Trophoblast cell (in vitro differentiated cells and primary cell): ENCODE measurements around the gene NR2C1. TPM values are rescaled to one million over a fixed set of nuclear protein-coding genes. Genes with fewer than 3 reads are reported as not detected.

Source experiments
- DNase-seq, 2 donors: peaks; one replicate each; pipeline ENCODE4 v3.0.0-alpha.2; 2016
- H2AFZ ChIP-seq: 2 replicates; pipeline ENCODE4 v1.6.1; 2013; ENCODE audit warnings: low read length, moderate library complexity, mild to moderate bottlenecking; ENCODE audit not compliant: insufficient read depth, poor library complexity
- H2AK5ac ChIP-seq: 2 replicates; pipeline ENCODE4 v1.6.1; 2013; ENCODE audit warnings: mild to moderate bottlenecking, low read length
- H2BK120ac ChIP-seq: 2 replicates; pipeline ENCODE4 v1.6.1; 2013; ENCODE audit warnings: low read length, mild to moderate bottlenecking, moderate library complexity; ENCODE audit not compliant: insufficient read depth, poor library complexity
- H2BK12ac ChIP-seq: 2 replicates; pipeline ENCODE4 v1.6.1; 2013; ENCODE audit warnings: mild to moderate bottlenecking, low read length, moderate library complexity
- H2BK5ac ChIP-seq: 2 replicates; pipeline ENCODE4 v1.6.1; 2013; ENCODE audit warnings: low read length, low read depth, moderate library complexity, mild to moderate bottlenecking; ENCODE audit not compliant: poor library complexity
- H3K14ac ChIP-seq: 2 replicates; pipeline ENCODE4 v1.6.1; 2013; ENCODE audit warnings: mild to moderate bottlenecking, low read length
- H3K18ac ChIP-seq: 2 replicates; pipeline ENCODE4 v1.6.1; 2013; ENCODE audit warnings: mild to moderate bottlenecking, low read length
- H3K23ac ChIP-seq: 2 replicates; pipeline ENCODE4 v1.6.1; 2013; ENCODE audit warnings: low read length
- H3K27ac ChIP-seq: 2 replicates; pipeline ENCODE4 v1.5.1; 2013; ENCODE audit warnings: low read depth, mild to moderate bottlenecking, inconsistent platforms, low read length, moderate library complexity
- H3K27me3 ChIP-seq: 2 replicates; pipeline ENCODE4 v1.6.1; 2013; ENCODE audit warnings: inconsistent platforms, mild to moderate bottlenecking, low read length, moderate library complexity; ENCODE audit not compliant: insufficient read depth
- H3K36me3 ChIP-seq, 2 experiments: 1 replicate in 1 of 2; 2 replicates in 1 of 2; pipeline ENCODE4 v1.6.1; 2013; ENCODE audit warnings: low read length in 2 of 2, mild to moderate bottlenecking in 2 of 2, moderate library complexity in 1 of 2; ENCODE audit not compliant: insufficient read depth in 2 of 2, control insufficient read depth in 1 of 2
- H3K4ac ChIP-seq: 2 replicates; pipeline ENCODE4 v1.6.1; 2013; ENCODE audit warnings: low read depth, mild to moderate bottlenecking, low read length, moderate library complexity
- H3K4me1 ChIP-seq, 2 experiments: 1 replicate in 1 of 2; 2 replicates in 1 of 2; pipeline ENCODE4 v1.6.1; 2013; ENCODE audit warnings: low read length in 2 of 2, mild to moderate bottlenecking in 2 of 2, moderate library complexity in 1 of 2; ENCODE audit not compliant: insufficient read depth in 2 of 2, control insufficient read depth in 1 of 2
- H3K4me2 ChIP-seq: 2 replicates; pipeline ENCODE4 v1.6.1; 2013; ENCODE audit warnings: inconsistent platforms, mild to moderate bottlenecking, low read length, moderate library complexity
- H3K4me3 ChIP-seq: 2 replicates; pipeline ENCODE4 v1.5.1; 2013; ENCODE audit warnings: mild to moderate bottlenecking, low read depth, low read length, inconsistent platforms
- H3K79me1 ChIP-seq: one replicate; pipeline ENCODE4 v1.6.1; 2013; ENCODE audit warnings: low read length
- H3K79me2 ChIP-seq: 2 replicates; pipeline ENCODE4 v1.6.1; 2013; ENCODE audit warnings: low read length, mild to moderate bottlenecking; ENCODE audit not compliant: control insufficient read depth, insufficient read depth, poor library complexity
- H3K9ac ChIP-seq: 2 replicates; pipeline ENCODE4 v1.6.1; 2013; ENCODE audit warnings: mild to moderate bottlenecking, low read length
- H3K9me3 ChIP-seq: 2 replicates; pipeline ENCODE4 v1.6.1; 2013; ENCODE audit warnings: low read depth, mild to moderate bottlenecking, control low read depth, inconsistent platforms, low read length; ENCODE audit not compliant: insufficient read depth
- H4K12ac ChIP-seq: 2 replicates; pipeline ENCODE4 v1.6.1; 2013; ENCODE audit warnings: low read depth, mild to moderate bottlenecking, low read length, moderate library complexity
- H4K8ac ChIP-seq: 2 replicates; pipeline ENCODE4 v1.6.1; 2013; ENCODE audit warnings: low read depth, mild to moderate bottlenecking, low read length, moderate library complexity
- H4K91ac ChIP-seq: one replicate; pipeline ENCODE4 v1.6.1; 2013; ENCODE audit warnings: low read depth, mild to moderate bottlenecking, low read length, moderate library complexity
- WGBS: extraction: QIAGEN DNeasy Blood & Tissue Kit; methylation state at CpG from one replicate; pipeline ENCODE4 v1.1.7; 2013; ENCODE audit warnings: missing lambda C conversion rate; ENCODE audit not compliant: insufficient read length, insufficient coverage; ENCODE audit errors: extremely low coverage; 5-methylcytosine and 5-hydroxymethylcytosine counted together
- polyA plus RNA-seq: library from polyadenylated mRNA; stranded (reverse); fragments of 200-250 nt; gene quantifications from 2 replicates; pipeline ENCODE4 v1.2.3, GENCODE V29; 2013

The NR2C1 gene
- 64.4 and 66.8 TPM in 2 replicates for polyA plus RNA-seq

DNA sequence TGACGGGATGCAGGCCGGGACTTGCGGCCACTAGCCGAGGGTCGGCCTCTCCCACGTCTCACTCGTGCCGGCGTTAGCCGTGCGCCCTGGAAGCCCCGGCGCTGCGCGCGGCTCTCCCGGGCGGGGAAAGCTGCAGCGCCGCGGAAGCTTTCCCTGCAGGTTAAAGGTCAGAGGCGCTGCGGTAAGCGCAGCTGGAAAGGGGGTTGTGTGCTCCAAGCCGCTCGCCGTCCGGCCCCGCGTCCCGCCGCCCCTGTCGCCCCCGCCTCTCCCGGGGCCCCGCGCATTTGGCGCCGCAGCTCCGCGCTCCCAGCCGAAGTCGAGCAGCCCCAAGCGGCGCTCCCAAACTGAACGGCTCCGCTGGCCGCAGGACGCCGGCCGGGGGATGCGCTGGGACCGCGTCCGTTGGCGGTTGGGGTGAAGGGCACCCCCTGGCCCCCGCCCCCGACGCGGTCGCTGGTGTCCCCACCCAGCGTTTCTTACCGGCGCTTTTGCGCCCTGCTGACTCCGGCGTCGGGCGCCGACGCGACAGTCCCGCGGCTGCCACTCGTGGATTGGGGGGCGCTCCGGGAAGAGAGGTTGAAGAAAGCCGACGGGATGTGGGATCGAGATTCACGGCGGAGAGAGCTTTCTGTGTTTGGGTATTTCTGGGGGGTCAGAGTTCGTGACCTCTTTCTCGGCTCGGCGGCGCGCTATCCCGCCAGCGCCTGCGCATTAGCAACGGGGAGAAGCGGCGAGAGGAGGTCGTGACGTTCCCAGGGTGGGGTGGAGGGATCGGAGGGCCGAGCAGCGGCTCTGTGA is at the start of gene NR2C1:
TSS of gene NR2C1 (minus strand) at position 719 of the 798 bp plus-strand sequence. CDS start 6,234 bp downstream, outside the sequence.
- Histone ChIP-seq H4K8ac (peak within 1 kb of the TSS; percentile 96), H3K27ac (peak within 1 kb of the TSS; percentile 87), H3K4me2 (peak within 1 kb of the TSS; percentile 65), H3K9ac (peak within 1 kb of the TSS; percentile 86), H3K23ac (no peak within 1 kb of the TSS), H3K4me1 (no peaks in the 10 kb centered on the region), H3K18ac (peak within 1 kb of the TSS; percentile 96), H3K79me1 (peaks cover 9% of the 10 kb centered on the region), H2BK5ac (peak within 1 kb of the TSS; percentile 98), H4K91ac (peak within 1 kb of the TSS; percentile 97), H2AK5ac (no peak within 1 kb of the TSS), H3K27me3 (no peaks in the 10 kb centered on the region), H3K36me3 (no peaks in the 10 kb centered on the region), H3K79me2 (peaks cover 11% of the 10 kb centered on the region), H2AFZ (peak within 1 kb of the TSS; percentile 92), H3K4ac (peak within 1 kb of the TSS; percentile 98), H3K14ac (peak within 1 kb of the TSS; percentile 93), H2BK120ac (peak within 1 kb of the TSS; percentile 94), H3K4me3 (peak within 1 kb of the TSS; percentile 96), H2BK12ac (peak within 1 kb of the TSS; percentile 8), H4K12ac (peak within 1 kb of the TSS; percentile 92), H3K9me3 (no peaks in the 10 kb centered on the region)
- peak; percentile 4 to 93 for DNase-seq
- no CpG with 5 or more reads among the region's 99 CpGs for WGBS

GRCh38 chr12:95118788-95119179 is 45.4 kb upstream of the NR2C1 start:
- Histone ChIP-seq H3K4me3 (no peak overlapping the region), H4K8ac (no peak overlapping the region), H3K4me1 (peaks cover 0 to 5% of the 10 kb centered on the region in 2 experiments), H4K12ac (no peak overlapping the region), H2AFZ (no peak overlapping the region), H3K27me3 (no peaks in the 10 kb centered on the region), H3K4me2 (no peak overlapping the region), H2BK12ac (no peak overlapping the region), H2BK5ac (no peak overlapping the region), H3K23ac (no peak overlapping the region), H3K9me3 (no peaks in the 10 kb centered on the region), H3K79me2 (no peaks in the 10 kb centered on the region), H3K27ac (no peak overlapping the region), H3K4ac (no peak overlapping the region), H3K18ac (no peak overlapping the region), H4K91ac (no peak overlapping the region), H3K14ac (no peak overlapping the region), H3K79me1 (no peaks in the 10 kb centered on the region), H3K9ac (no peak overlapping the region), H2AK5ac (no peak overlapping the region), H2BK120ac (no peak overlapping the region), H3K36me3 (peaks cover 11 to 14% of the 10 kb centered on the region in 2 experiments)
- no CpG with 5 or more reads among the region's 3 CpGs for WGBS
- DNase-seq = no peak

DNA sequence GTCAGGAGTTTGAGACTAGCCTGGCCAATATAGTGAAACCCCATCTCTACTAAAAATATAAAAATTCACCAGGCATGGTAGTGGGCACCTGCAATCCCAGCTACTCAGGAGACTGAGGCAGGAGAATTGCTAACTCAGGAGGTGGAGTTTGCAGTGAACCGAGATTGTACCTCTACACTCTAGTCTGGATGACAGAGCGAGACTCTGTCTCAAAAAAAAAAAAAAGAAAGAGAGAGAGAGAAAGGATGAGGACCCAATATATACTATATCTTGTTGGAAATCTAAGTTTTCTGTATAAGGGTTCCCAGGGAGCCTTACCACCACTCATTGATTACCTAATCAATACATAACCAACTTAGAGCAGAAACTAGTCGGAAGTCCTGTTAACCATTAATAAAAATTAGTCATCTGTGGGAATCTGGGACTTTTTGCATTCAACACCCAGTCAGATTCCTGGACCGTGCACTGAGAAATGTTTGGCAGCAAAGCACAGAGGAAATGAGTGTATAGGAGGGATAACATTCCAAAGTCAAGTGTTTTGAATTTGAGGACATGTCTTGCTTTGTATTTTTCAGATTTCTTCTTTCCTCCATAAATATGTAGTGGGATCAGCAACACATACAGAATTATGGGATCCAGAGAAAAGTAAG is 44.8 kb upstream of the NR2C1 start:
- no peak overlapping the region for H3K4me2 ChIP-seq
- no peak overlapping the region for H4K91ac ChIP-seq
- no peak overlapping the region for H3K14ac ChIP-seq
- H4K8ac ChIP-seq = no peak overlapping the region
- no peaks in the 10 kb centered on the region for H3K27me3 ChIP-seq
- peak overlapping the region; percentile 10 for H3K27ac ChIP-seq
- no peaks in the 10 kb centered on the region for H3K9me3 ChIP-seq
- peaks cover 10 to 14% of the 10 kb centered on the region in 2 experiments for H3K36me3 ChIP-seq
- no peak overlapping the region for H4K12ac ChIP-seq
- H3K18ac ChIP-seq = no peak overlapping the region
- H2BK5ac ChIP-seq = no peak overlapping the region
- no peak overlapping the region for H3K9ac ChIP-seq
- H2AK5ac ChIP-seq = no peak overlapping the region
- WGBS = no CpG with 5 or more reads among the region's 4 CpGs
- H3K4me1 ChIP-seq = peaks cover 0 to 5% of the 10 kb centered on the region in 2 experiments
- no peak overlapping the region for H2AFZ ChIP-seq
- no peak overlapping the region for H3K4ac ChIP-seq
- no peaks in the 10 kb centered on the region for H3K79me2 ChIP-seq
- H3K4me3 ChIP-seq = no peak overlapping the region
- no peak overlapping the region for H2BK120ac ChIP-seq
- no peak overlapping the region for H3K23ac ChIP-seq
- no peak overlapping the region for H2BK12ac ChIP-seq
- no peaks in the 10 kb centered on the region for H3K79me1 ChIP-seq
- peak in 1 of 2 donors; percentile 7 for DNase-seq

GRCh38 chr12:95117178-95117599 is 43.8 kb upstream of the NR2C1 start:
- H2BK120ac ChIP-seq = peak overlapping the region; percentile 11
- H2AK5ac ChIP-seq = no peak overlapping the region

More at GRCh38 chr12:95117178-95117599, 43.8 kb upstream of the NR2C1 start:
- peak overlapping the region; percentile 51 for H4K8ac ChIP-seq
- DNase-seq = peak; percentile 41 to 82
- peaks cover 0 to 5% of the 10 kb centered on the region in 2 experiments for H3K4me1 ChIP-seq
- H3K36me3 ChIP-seq = peaks cover 14 to 16% of the 10 kb centered on the region in 2 experiments
- no peaks in the 10 kb centered on the region for H3K79me1 ChIP-seq
- no peak overlapping the region for H3K9ac ChIP-seq
- H3K9me3 ChIP-seq = no peaks in the 10 kb centered on the region
- no CpG with 5 or more reads among the region's 2 CpGs for WGBS
- no peak overlapping the region for H3K4me3 ChIP-seq
- H3K18ac ChIP-seq = no peak overlapping the region
- no peak overlapping the region for H3K27ac ChIP-seq
- H3K23ac ChIP-seq = no peak overlapping the region
- H4K91ac ChIP-seq = peak overlapping the region; percentile 69
- no peaks in the 10 kb centered on the region for H3K27me3 ChIP-seq
- no peak overlapping the region for H2AFZ ChIP-seq
- peak overlapping the region; percentile 77 for H4K12ac ChIP-seq
- no peak overlapping the region for H3K4me2 ChIP-seq
- no peak overlapping the region for H2BK5ac ChIP-seq
- peak overlapping the region; percentile 90 for H2BK12ac ChIP-seq
- H3K79me2 ChIP-seq = no peaks in the 10 kb centered on the region
- H3K14ac ChIP-seq = no peak overlapping the region
- H3K4ac ChIP-seq = peak overlapping the region; percentile 21
